Naive thymus-derived CD8-positive, alpha-beta T cell (primary cell): ENCODE data around the gene PLEKHJ1. TPM values are rescaled to one million over a fixed set of nuclear protein-coding genes. Genes with fewer than 3 reads are reported as not detected.

ENCODE experiments used
- ATAC-seq, 2 donors: fragments of 150-1000 bp; cut with Tn5 transposase in 1 of 2; sonication (Bioruptor Pico), chemical (Tn5 transposase) in 1 of 2; 1 replicate in 1 of 2; 2 replicates in 1 of 2; pipeline ENCODE4 v1.10.0; 2021; ENCODE audit warnings: mild to moderate bottlenecking in 2 of 2, moderate library complexity in 2 of 2
- POLR2A ChIA-PET: fragments of 350-600 bp; sonication (Branson Sonifier 250); formaldehyde crosslinking; loops from one replicate; lab custom pipeline; 2021; ENCODE audit warnings: antibody characterized with exemption; lab: Charles Lee
- DNase-seq, 10 donors: peaks; one replicate each; pipeline versions ENCODE4 v3.0.0 to v3.0.0-alpha.2; 2020 to 2022
- H3K27ac Mint-ChIP-seq, 10 donors: one replicate each; pipeline ENCODE4 v1.8.0; 2020 to 2022; ENCODE audit warnings: mild to moderate bottlenecking in 10 of 10, mixed read lengths in 10 of 10, moderate library complexity in 4 of 10, inconsistent platforms in 1 of 10
- H3K27me3 Mint-ChIP-seq, 5 donors: one replicate each; pipeline ENCODE4 v1.8.0; 2021 to 2022; ENCODE audit warnings: mixed read lengths in 5 of 5
- H3K36me3 Mint-ChIP-seq, 3 donors: one replicate each; pipeline ENCODE4 v1.8.0; 2020 to 2022; ENCODE audit warnings: mixed read lengths in 3 of 3, mild to moderate bottlenecking in 2 of 3, inconsistent platforms in 1 of 3
- H3K4me1 Mint-ChIP-seq, 4 donors: one replicate each; pipeline ENCODE4 v1.8.0; 2021 to 2022; ENCODE audit warnings: mixed read lengths in 4 of 4
- H3K4me3 Mint-ChIP-seq, 10 donors: one replicate each; pipeline ENCODE4 v1.8.0; 2020 to 2022; ENCODE audit warnings: mild to moderate bottlenecking in 10 of 10, mixed read lengths in 10 of 10, moderate library complexity in 6 of 10, inconsistent platforms in 1 of 10
- H3K9me3 Mint-ChIP-seq, 9 donors: one replicate each; pipeline ENCODE4 v1.8.0; 2020 to 2022; ENCODE audit warnings: mixed read lengths in 9 of 9, mild to moderate bottlenecking in 3 of 9, inconsistent platforms in 1 of 9, moderate library complexity in 1 of 9
- polyA plus RNA-seq, 3 donors: library from polyadenylated mRNA; unstranded; fragments of 300-500 nt; fragmentation: Illumina TruSeq; gene quantifications; one replicate each; pipeline ENCODE4 v1.2.3, GENCODE V29; 2021
- total RNA-seq, 8 experiments: library from RNA in 2 of 8; stranded (reverse) in 2 of 8; gene quantifications; one replicate each; pipeline ENCODE4 v1.2.3 and lab custom pipeline; 2021 to 2026

Gene PLEKHJ1
- total and polyA plus RNA-seq, 5 experiments from 2014 or later = 56.7 to 106 (median 85.2) TPM

GRCh38 chr19:2246014-2246620 is 10.0 kb upstream of the PLEKHJ1 start:
- POLR2A ChIA-PET = interaction anchor here (0.5 to 1.2 kb wide), 4 partner anchors 9 to 89 kb away, joined by 3 read pairs; no protein-coding TSS in a partner anchor
- no peak for DNase-seq
- H3K36me3 Mint-ChIP-seq = peaks cover 0 to 36% (median 7%) of the 10 kb centered on the region in 3 donors
- H3K4me1 Mint-ChIP-seq = peaks cover 14 to 21% (median 17%) of the 10 kb centered on the region in 4 donors
- H3K4me3 Mint-ChIP-seq = no peak overlapping the region
- H3K27me3 Mint-ChIP-seq = no peaks in the 10 kb centered on the region
- no peak for ATAC-seq
- no peaks in the 10 kb centered on the region for H3K9me3 Mint-ChIP-seq
- no peak overlapping the region for H3K27ac Mint-ChIP-seq

GRCh38 chr19:2245273-2245672 is 9.1 kb upstream of the PLEKHJ1 start:
- POLR2A ChIA-PET = interaction anchor here (1.2 to 2.7 kb wide), 3 partner anchors 8 to 24 kb away, joined by 3 to 14 read pairs (median 3); no protein-coding TSS in a partner anchor
- H3K4me3 Mint-ChIP-seq = no peak overlapping the region
- no peak for DNase-seq
- no peaks in the 10 kb centered on the region for H3K27me3 Mint-ChIP-seq
- ATAC-seq = no peak
- H3K36me3 Mint-ChIP-seq = peaks cover 0 to 38% (median 7%) of the 10 kb centered on the region in 3 donors
- H3K9me3 Mint-ChIP-seq = no peaks in the 10 kb centered on the region
- no peak overlapping the region for H3K27ac Mint-ChIP-seq
- H3K4me1 Mint-ChIP-seq = peaks cover 18 to 29% (median 25%) of the 10 kb centered on the region in 4 donors

GRCh38 chr19:2244486-2244885 is 8.4 kb upstream of the PLEKHJ1 start:
- POLR2A ChIA-PET = interaction anchor here (1.4 to 2.7 kb wide), 4 partner anchors 8 to 28 kb away, joined by 4 to 14 read pairs (median 6); no protein-coding TSS in a partner anchor
- ATAC-seq (no peak), DNase-seq (no peak)
- no peaks in the 10 kb centered on the region for H3K27me3 Mint-ChIP-seq
- H3K4me1 Mint-ChIP-seq = peaks cover 25 to 35% (median 33%) of the 10 kb centered on the region in 4 donors
- peaks cover 0 to 41% (median 9%) of the 10 kb centered on the region in 3 donors for H3K36me3 Mint-ChIP-seq
- H3K27ac Mint-ChIP-seq = no peak overlapping the region
- no peaks in the 10 kb centered on the region for H3K9me3 Mint-ChIP-seq
- H3K4me3 Mint-ChIP-seq = no peak overlapping the region

- peaks cover 27 to 39% (median 37%) of the 10 kb centered on the region in 4 donors for H3K4me1 Mint-ChIP-seq
- H3K9me3 Mint-ChIP-seq = no peaks in the 10 kb centered on the region
- H3K4me3 Mint-ChIP-seq = no peak overlapping the region
- no peak overlapping the region for H3K27ac Mint-ChIP-seq
- POLR2A ChIA-PET = interaction anchor here (0.9 to 2.7 kb wide), 5 partner anchors 9 to 45 kb away, joined by 3 to 14 read pairs (median 5); no protein-coding TSS in a partner anchor
- DNase-seq (no peak), ATAC-seq (no peak)
- peaks cover 0 to 42% (median 11%) of the 10 kb centered on the region in 3 donors for H3K36me3 Mint-ChIP-seq
- H3K27me3 Mint-ChIP-seq = no peaks in the 10 kb centered on the region
Observed at GRCh38 chr19:2244125-2244411, 7.9 kb upstream of the PLEKHJ1 start.

- Mint-ChIP-seq H3K36me3 (peaks cover 0 to 44% (median 11%) of the 10 kb centered on the region in 3 donors), H3K27me3 (no peaks in the 10 kb centered on the region), H3K4me1 (peaks cover 29 to 45% (median 43%) of the 10 kb centered on the region in 4 donors), H3K9me3 (no peaks in the 10 kb centered on the region), H3K27ac (no peak overlapping the region), H3K4me3 (peak overlapping the region in 2 of 10 donors; percentile 34 to 36)
- ATAC-seq (no peak), DNase-seq (no peak)
- POLR2A ChIA-PET = interaction anchor here (0.5 to 2.7 kb wide), 8 partner anchors 9 to 364 kb away, joined by 3 to 14 read pairs (median 4); no protein-coding TSS in a partner anchor
Observed at GRCh38 chr19:2243274-2244124, 7.4 kb upstream of the PLEKHJ1 start.

- Mint-ChIP-seq H3K4me1 (peaks cover 32 to 52% (median 50%) of the 10 kb centered on the region in 4 donors), H3K9me3 (no peaks in the 10 kb centered on the region), H3K4me3 (peak overlapping the region in 8 of 10 donors; percentile 4 to 71 (median 36)), H3K36me3 (peaks cover 0 to 49% (median 11%) of the 10 kb centered on the region in 3 donors), H3K27me3 (no peaks in the 10 kb centered on the region), H3K27ac (peak overlapping the region in 6 of 10 donors; percentile 25 to 62 (median 54))
- ATAC-seq = no peak
- DNase-seq = no peak
- POLR2A ChIA-PET = interaction anchor here (0.5 to 8.1 kb wide), 7 partner anchors 9 to 30 kb away, joined by 3 to 147 read pairs (median 5); partner anchors contain the start of genes AMH and JSRP1
Observed at GRCh38 chr19:2242816-2243215, 6.7 kb upstream of the PLEKHJ1 start.

- no peaks in the 10 kb centered on the region for H3K27me3 Mint-ChIP-seq
- H3K27ac Mint-ChIP-seq = peak overlapping the region in 5 of 10 donors; percentile 25 to 100 (median 52)
- DNase-seq (no peak), ATAC-seq (no peak)
- no peaks in the 10 kb centered on the region for H3K9me3 Mint-ChIP-seq
- POLR2A ChIA-PET = interaction anchor here (5.8 to 13.1 kb wide), 3 partner anchors 10 to 30 kb away, joined by 74 to 262 read pairs (median 147); partner anchors contain the start of genes AMH and JSRP1
- H3K36me3 Mint-ChIP-seq = peaks cover 0 to 49% (median 11%) of the 10 kb centered on the region in 3 donors
- H3K4me1 Mint-ChIP-seq = peaks cover 35 to 58% (median 56%) of the 10 kb centered on the region in 4 donors
- H3K4me3 Mint-ChIP-seq = peak overlapping the region in 9 of 10 donors; percentile 22 to 99 (median 63)
Observed at GRCh38 chr19:2242092-2242537, 6.0 kb upstream of the PLEKHJ1 start.

GRCh38 chr19:2240881-2241760 is 5.0 kb upstream of the PLEKHJ1 start:
- peak overlapping the region; percentile 87 to 100 (median 99) for H3K4me3 Mint-ChIP-seq
- H3K27ac Mint-ChIP-seq = peak overlapping the region in 9 of 10 donors; percentile 86 to 100 (median 92)
- peaks cover 41 to 65% (median 61%) of the 10 kb centered on the region in 4 donors for H3K4me1 Mint-ChIP-seq
- peaks cover 0 to 4% (median 0%) of the 10 kb centered on the region in 5 donors for H3K27me3 Mint-ChIP-seq
- H3K36me3 Mint-ChIP-seq = peaks cover 3 to 50% (median 16%) of the 10 kb centered on the region in 3 donors
- DNase-seq = no peak
- H3K9me3 Mint-ChIP-seq = no peaks in the 10 kb centered on the region
- POLR2A ChIA-PET = interaction anchor here (0.6 to 13.1 kb wide), 8 partner anchors 11 to 819 kb away, joined by 3 to 262 read pairs (median 6); partner anchors contain the start of genes AMH, GADD45B and JSRP1
- no peak for ATAC-seq

GRCh38 chr19:2239771-2240770 is 3.9 kb upstream of the PLEKHJ1 start:
- ATAC-seq (peak; percentile 13 to 14), DNase-seq (peak in 5 of 10 donors; percentile 32 to 61 (median 51))
- Mint-ChIP-seq H3K27me3 (peaks cover 0 to 4% (median 0%) of the 10 kb centered on the region in 5 donors), H3K9me3 (no peaks in the 10 kb centered on the region), H3K4me3 (peak overlapping the region; percentile 87 to 100 (median 99)), H3K27ac (peak overlapping the region; percentile 86 to 100 (median 92)), H3K36me3 (peaks cover 3 to 41% (median 16%) of the 10 kb centered on the region in 3 donors), H3K4me1 (peaks cover 43 to 72% (median 65%) of the 10 kb centered on the region in 4 donors)
- POLR2A ChIA-PET = interaction anchor here (0.5 to 13.1 kb wide), 17 partner anchors 12 to 1751 kb away, joined by 3 to 262 read pairs (median 5); partner anchors contain the start of genes AMH, DOT1L, GADD45B and JSRP1

- Mint-ChIP-seq H3K4me1 (peaks cover 44 to 80% (median 72%) of the 10 kb centered on the region in 4 donors), H3K4me3 (peak overlapping the region; percentile 87 to 100 (median 99)), H3K36me3 (peaks cover 3 to 32% (median 9%) of the 10 kb centered on the region in 3 donors), H3K27ac (peak overlapping the region; percentile 78 to 100 (median 92)), H3K27me3 (peaks cover 0 to 4% (median 0%) of the 10 kb centered on the region in 5 donors), H3K9me3 (no peaks in the 10 kb centered on the region)
- POLR2A ChIA-PET = interaction anchor here (0.5 to 13.1 kb wide), 18 partner anchors 13 to 1752 kb away, joined by 3 to 262 read pairs (median 5); partner anchors contain the start of genes AMH, DOT1L, JSRP1 and PEAK3
- DNase-seq = peak in 1 of 10 donors; percentile 24
- no peak for ATAC-seq
Observed at GRCh38 chr19:2239173-2239572, 3.0 kb upstream of the PLEKHJ1 start.
